GM12875 (cell line): ENCODE measurements around the gene SPATC1L.

Experiments used
- H3K4me3 ChIP-seq: one replicate; pipeline ENCODE4 v1.5.1; 2011; ENCODE audit warnings: low read depth, low read length, control low read depth
- TF ChIP-seq, protein P1 (sequence below): IDR thresholded peaks from 2 replicates; pipeline ENCODE4 v1.5.1; 2011; ENCODE audit warnings: low read depth, mild to moderate bottlenecking, control low read depth, inconsistent platforms, low read length, moderate library complexity, borderline replicate concordance; ENCODE audit not compliant: insufficient read depth

SPATC1L gene

DNA sequence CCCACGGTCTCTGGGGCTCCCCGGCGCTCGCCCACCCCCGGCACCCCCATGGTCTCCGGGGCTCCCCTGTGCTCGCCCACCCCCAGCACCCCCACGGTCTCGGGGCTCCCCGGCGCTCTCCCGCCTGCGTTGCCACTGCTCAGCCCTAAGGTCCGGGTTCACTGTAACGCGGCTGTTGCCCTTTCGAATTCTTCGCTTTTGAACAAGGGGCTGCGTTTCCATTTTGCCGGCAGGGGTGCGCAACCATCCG is 23.7 kb downstream of the SPATC1L start:
- H3K4me3 ChIP-seq, result no peak overlapping the region
- TF ChIP-seq, protein P1, sequence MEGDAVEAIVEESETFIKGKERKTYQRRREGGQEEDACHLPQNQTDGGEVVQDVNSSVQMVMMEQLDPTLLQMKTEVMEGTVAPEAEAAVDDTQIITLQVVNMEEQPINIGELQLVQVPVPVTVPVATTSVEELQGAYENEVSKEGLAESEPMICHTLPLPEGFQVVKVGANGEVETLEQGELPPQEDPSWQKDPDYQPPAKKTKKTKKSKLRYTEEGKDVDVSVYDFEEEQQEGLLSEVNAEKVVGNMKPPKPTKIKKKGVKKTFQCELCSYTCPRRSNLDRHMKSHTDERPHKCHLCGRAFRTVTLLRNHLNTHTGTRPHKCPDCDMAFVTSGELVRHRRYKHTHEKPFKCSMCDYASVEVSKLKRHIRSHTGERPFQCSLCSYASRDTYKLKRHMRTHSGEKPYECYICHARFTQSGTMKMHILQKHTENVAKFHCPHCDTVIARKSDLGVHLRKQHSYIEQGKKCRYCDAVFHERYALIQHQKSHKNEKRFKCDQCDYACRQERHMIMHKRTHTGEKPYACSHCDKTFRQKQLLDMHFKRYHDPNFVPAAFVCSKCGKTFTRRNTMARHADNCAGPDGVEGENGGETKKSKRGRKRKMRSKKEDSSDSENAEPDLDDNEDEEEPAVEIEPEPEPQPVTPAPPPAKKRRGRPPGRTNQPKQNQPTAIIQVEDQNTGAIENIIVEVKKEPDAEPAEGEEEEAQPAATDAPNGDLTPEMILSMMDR, result no peak

DNA sequence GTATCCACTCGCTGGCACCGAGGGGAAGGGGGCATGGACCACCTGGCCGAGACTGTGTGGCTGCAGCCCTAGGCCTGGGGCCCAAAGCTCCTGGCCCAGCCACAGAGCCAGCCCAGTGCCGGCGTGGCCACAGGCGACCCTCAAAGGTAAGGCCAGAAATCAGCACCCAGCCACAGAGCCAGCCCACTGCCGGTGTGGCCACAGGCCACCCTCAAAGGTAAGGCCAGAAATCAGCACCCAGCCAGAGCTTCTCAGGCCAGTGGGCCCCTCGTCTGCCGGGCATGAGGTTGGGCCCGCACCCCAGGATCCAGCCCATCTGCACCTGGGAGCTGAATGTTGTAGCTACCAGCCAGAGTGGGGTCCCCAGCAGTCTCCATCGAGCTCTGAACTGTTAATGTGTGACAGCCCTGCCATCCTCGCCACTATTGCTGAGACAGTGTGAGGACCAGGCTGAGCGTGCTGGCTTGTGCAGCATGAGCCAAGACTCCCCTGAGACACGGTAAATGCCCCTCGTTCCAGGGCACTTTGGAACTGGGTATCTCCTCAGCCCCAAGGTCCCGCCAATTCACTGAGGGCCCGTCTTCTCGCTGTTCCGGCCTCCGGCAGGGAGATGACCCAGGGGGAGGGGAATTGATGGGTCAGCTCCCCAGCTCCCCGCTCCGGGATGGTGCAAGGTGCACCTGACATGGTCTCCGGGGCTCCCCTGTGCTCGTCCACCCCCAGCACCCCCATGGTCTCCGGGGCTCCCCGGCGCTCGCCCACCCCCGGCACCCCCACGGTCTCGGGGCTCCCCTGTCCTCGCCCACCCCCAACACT is 24.2 kb downstream of the SPATC1L start:
- TF ChIP-seq, protein P1, result no peak
- H3K4me3 ChIP-seq, result no peak overlapping the region

DNA sequence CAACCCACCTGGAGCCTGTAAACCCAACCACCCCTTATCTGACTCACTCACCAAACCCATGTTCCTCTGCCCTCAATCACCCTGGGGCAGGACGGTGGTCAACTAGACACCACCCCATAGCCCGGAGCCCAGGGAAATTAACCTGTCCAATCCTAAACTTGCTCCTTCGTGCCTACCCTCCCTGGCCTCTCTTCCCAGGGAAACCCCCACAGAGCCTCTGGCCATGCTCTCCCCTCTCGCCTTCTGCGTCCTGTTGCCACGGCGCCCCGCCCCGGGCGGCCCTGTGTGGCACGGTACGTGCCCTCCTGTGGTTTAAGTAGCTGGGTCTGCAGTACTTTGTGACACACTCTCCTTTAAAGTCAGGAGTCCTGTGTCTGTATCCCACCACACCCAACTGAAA is 24.9 kb downstream of the SPATC1L start:
- TF ChIP-seq, protein P1, result no peak
- H3K4me3 ChIP-seq, result no peak overlapping the region

DNA sequence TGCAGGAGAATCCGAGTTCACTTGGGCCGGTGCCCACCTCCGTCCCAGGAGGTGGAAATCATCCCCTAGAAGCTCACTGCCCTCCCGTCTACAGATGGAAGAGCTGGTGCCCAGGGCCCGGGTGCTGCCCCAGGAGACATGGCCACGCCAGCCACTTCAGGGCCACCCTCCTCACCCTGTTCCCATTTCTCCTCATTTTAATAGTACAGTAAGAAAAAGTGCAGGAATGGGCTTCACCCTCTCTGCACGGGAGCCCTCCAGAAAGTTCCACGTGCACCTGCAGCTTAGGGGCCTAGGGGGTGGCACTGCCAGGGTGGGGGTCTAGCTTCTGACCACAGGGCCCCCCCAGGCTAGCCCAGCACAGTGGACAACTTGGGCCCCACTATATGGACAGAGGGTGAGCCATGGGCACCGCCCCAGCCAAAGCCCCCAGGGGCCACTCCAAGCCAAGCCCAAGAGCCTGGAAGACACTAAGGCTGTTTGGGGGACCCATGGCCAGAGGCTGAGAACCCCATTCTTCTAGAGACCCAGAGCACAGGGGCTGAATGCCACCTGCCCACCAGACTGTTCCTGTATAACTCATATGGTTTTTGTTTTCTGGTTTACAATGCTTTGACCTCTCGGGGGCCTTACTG is 25.5 kb downstream of the SPATC1L start:
- TF ChIP-seq, protein P1, result no peak
- H3K4me3 ChIP-seq, result no peak overlapping the region

DNA sequence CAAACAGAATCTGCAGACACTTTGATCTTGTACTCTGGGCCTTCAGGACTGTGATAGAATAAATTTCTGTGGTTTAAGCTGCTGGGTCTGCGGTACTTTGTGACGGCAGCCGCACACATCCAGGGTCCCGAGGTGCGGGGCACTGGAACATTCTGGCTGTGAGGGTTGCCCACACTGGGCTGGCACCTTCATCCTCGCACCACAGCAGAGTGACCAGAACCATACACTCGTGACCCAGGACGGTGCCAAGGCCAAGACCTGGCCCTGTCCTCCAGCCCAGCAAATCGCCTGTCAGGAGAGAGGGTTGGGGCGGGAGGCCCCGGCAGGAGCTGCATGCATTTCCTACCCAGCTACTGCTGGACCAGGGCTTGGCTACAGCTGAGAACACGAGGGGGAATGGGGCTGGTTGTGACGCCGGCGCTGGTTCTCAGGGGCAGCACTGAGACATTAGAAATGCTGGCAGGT is 26.2 kb downstream of the SPATC1L start:
- TF ChIP-seq, protein P1, result no peak
- no peak overlapping the region for H3K4me3 ChIP-seq

DNA sequence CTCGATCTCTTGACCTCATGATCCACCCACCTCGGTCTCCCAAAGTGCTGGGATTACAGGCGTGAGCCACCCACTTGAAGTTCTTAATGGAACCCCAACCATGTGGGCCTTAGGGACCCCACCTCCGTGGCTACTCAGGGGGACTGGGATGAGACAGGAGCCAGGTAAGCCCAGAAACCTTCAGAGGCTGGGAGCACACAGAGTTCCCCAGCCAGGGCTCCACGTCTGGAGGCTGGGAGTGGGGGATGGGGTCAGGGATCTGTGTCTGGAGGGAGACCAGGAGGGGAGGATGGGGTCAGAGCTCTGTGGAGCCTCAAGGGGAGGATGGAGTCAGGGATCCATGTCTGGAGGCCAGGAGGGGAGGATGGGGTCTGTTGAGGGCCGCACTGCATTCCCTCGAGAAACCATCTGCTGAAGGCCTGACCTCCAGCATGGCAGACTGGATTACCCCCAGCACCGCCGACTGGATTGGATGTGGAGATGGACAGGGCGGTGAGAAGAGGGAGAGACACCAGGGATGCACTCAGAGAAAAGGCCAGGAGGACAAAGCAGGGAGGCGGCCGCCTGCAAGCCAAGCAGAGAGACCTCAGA is 26.8 kb downstream of the SPATC1L start:
- TF ChIP-seq, protein P1, result no peak
- no peak overlapping the region for H3K4me3 ChIP-seq
